GM18909 (cell line): ENCODE results near the gene ZNG1B.
"Not testable (repeated sequence)": the region's sequence is repeated elsewhere in the genome, so short reads cannot be mapped to it uniquely, and the experiment has no call there.

ENCODE experiments used
- ATAC-seq: cut with Tn5 transposase; IDR thresholded peaks from one replicate; pipeline ENCODE4 v1.9.1; 2021; ENCODE audit warnings: mild to moderate bottlenecking; ENCODE audit not compliant: unreplicated experiment, poor library complexity

Gene ZNG1B

DNA sequence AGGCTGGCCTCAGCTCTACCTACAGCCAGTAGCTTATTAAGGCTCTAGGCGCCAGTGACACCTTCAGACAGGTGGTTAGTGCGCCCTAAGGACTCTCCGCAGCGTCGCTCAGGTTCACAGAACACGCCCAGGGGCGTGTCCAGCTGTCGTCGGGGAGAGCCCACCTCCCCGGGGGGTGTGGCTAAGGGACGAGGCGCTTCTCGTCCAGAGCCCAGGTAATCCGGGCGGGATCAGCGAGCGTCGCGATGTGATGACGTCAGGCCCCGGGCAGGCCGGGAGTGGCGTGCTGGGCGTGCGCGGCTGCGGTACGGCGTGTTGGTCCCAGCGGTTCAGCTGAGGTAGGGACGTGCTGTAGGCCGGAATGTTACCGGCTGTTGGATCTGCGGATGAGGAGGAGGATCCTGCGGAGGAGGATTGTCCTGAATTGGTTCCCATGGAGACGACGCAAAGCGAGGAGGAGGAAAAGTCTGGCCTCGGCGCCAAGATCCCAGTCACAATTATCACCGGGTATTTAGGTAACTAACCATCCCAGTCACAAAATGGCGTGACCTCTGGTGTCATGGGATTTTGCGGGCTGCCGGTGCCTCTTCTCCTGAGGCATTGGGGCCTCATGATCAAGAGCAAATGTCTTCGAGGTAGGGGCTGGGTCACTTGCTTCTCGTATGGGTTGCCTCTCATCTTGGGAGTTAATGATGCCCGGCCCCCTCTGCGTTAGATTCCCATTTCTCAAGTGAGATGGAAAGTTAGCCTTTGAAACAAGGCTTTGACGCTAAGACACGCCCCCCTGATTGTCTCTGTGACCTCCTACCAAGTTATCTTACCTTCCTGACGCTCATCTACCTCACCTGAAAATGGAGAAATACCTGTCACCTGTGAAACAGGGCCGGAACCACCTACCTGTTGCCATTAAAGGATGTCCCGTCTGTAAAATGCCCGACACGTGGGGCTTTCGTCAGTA, at the start of gene ZNG1B:
TSS of gene ZNG1B (plus strand) at position 184 of the 958 bp plus-strand sequence. CDS start at position 362, 178 bp downstream.
- not testable (repeated sequence) for ATAC-seq

DNA sequence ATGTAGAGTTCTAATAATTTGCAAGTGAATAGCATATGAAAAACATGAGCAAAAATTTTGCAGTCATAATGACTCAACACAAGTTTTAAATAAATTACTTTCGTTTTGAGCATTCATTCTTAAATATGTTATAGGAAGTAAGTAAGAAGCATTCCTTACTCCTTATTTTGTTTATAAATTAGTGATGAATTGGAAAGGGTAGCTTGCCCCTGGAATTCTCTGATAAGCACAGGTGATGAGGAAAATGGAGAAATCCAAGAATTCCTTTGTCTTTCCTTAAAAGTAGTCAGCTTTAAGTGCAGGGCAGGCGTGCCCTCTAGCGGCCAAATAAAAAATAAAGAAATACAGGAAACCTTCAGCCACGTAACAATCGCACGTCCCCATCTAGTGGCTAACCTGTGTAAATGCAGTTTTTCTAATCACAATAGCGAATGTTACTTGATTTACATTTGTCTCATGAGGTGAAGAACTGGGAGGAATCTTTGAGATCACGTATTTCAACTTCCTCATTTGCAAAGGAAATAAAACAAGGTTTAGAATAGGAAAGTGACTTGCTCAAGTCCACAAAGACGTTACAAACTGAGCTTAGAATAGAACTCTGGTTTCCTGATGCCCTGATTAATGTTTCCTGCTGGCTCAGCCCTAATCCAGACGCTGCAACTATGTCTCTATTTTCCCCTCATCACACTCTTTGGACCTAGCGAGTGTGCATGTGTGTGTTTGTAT, 47.2 kb upstream of the ZNG1B start:
- ATAC-seq = peak; percentile 89

DNA sequence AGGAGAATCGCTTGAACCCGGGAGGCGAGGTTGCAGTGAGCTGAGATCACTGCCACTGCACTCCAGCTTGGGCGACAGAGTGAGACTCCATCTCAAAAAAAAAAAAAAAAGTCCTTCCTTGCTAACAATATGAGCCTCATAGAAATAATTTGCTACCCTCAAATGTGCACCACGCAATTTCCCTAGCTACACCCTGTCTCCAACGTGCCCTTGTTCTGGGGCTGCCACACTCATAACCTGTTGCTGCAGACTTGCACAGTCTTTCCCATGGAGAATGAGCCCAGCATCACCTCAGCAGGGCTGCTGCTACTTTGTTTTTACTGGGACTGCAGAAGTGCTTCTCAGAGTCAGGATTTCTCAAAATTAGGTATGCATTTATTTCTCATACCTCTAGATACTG, 46.4 kb upstream of the ZNG1B start:
- no peak for ATAC-seq

DNA sequence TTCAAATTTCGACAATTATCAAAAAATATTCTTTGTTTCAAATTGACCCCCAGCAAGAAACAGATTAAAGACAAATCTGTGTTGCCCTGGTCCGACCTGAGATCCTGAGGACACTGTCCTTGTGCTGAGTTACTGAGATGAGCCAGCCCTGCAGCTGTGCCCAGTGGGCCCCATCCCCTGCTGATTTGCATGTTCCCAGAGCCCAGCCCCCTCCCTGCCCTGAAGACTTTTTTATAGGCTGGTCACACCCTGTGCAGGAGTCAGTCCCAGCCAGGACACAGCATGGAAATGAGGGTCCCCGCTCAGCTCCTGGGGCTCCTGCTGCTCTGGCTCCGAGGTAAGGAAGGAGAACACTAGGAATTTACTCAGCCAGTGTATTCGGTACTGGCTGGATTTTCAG, 31.4 kb upstream of the ZNG1B start:
- no peak for ATAC-seq

DNA sequence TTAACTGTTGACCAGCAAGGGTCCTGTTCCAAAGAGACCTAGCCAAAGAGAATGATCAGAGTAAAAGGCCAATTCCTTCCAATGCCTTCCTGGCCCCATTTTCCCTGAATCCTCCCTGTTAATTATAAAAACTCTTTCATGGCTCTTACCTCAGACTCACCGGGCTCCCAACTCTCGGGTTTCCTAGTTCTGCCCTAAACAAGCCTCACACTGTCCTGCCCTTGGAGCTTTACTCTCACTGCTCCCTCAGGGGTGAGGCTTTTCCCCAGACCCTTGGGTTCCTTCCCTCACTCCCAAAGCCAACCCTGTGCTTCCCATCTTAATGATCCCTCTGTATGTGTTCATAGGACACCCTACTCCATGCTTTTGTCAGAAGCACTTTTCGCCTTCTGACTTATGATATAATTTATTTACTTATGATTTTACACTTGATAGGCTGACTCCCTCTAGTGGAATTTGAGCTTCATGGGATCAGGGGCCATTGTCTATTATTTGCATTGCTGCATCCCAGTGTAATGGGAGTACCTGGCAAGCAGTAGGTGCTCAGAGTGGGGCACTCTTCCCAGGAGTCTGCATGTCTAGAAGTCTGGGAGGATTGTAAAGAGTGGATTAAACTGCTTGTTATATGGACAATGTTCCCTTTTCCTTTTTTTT, 29.9 kb upstream of the ZNG1B start:
- ATAC-seq = no peak

DNA sequence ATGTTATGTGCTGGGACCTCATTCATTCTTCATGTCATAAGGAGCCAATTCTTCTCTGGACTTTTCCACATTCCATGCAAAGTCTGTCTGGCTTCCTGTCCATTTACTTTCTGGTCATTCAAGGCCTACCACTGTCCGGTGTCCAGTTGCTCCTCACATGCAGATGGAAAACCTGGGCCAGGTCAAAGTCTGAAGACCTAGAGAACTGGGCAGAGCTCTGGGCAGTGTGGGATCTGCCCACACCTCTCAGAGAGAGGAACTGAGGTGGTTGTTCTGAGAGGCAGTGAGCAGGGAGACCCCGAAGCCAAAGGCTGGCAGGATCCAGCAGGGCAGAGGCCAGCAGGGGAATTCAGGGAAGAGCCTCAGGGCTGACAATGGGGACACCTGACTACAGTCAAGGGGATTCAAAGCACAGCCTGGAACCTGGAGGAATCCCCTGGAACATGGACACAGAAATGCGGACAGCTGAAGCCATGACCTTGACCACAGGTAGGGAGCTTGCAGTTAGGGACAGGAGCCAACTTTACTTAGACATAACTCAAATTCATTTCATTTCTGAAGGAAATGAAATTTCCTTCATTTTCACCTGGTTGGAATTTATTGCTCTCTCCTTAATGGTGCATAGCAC, 25.7 kb upstream of the ZNG1B start:
- not testable (repeated sequence) for ATAC-seq

DNA sequence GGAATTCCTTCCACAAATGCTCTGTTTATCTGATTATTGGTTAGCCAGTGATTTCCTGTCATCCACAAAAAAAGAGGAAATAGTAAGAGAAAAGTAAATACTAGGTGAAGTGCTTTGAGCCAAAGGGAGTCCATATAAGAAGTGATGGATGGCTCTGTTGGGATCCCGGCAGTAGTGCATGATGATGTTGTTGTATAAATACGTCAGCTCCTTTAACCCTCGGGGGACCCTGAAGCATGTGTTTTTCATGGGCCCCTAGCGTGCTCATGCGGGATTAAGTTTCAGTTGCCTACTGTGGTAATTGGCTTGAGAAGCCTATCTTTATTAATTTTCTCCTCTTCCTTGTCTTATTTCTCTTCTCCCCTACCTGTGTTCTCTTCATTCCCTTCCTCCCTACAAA, 24.7 kb upstream of the ZNG1B start:
- not testable (repeated sequence) for ATAC-seq

DNA sequence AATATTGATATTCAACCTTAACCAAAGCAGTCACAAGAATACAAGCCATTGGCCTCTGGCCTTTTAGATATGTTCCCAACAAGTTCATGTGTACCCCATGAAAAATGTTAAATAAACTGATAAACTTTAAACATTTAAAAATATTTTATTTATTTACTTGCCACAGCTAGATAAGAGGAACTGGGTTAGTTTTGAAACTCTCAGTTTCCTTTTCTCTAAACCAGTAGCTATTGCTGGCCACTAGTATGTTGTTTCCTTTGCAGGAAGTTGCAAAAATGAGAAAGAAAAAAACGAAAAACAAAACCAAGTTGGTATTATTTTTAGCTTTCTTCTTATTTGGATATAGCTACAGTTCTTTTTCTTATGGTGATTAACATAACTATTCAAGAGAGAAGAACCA, 5.7 kb upstream of the ZNG1B start:
- ATAC-seq = not testable (repeated sequence)

DNA sequence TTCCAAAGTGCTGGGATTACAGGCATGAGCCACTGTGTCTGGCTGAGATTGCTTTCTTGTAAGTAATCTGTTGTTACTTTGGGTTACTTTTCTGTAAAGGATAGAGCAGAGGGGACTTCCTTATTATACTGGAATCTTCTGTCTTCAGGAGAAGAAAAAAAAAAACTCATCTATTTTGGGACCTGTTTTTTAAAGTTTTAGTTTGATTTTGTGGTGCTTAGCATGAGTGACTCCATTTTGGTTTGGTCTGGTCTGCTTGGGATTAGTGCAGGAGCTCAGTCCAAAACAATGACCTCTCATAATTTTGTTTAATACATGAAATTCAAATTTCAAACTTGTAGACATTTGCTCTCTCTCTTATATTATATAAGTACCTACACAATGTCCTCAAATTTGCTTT, 4.0 kb upstream of the ZNG1B start:
- not testable (repeated sequence) for ATAC-seq

DNA sequence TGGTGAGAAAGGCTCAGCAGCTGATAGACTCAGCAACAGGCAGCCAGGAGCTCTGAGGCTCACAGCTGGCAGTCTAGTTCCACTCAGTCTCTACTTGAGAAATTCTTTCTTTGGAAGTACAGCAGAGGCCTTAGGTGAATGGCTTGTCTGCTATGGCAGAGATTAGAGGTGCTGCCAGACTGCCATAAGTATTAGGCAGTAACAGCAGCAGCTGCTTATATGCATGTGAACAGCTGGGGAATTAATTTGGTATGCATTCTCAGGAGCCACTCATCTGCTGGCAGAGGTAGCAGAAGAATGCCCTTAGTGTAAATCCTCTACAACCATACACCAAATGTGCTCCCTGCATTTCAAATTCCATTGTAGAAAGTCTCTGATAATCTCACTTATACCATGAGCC, 28.3 kb downstream of the ZNG1B start:
- not testable (repeated sequence) for ATAC-seq

DNA sequence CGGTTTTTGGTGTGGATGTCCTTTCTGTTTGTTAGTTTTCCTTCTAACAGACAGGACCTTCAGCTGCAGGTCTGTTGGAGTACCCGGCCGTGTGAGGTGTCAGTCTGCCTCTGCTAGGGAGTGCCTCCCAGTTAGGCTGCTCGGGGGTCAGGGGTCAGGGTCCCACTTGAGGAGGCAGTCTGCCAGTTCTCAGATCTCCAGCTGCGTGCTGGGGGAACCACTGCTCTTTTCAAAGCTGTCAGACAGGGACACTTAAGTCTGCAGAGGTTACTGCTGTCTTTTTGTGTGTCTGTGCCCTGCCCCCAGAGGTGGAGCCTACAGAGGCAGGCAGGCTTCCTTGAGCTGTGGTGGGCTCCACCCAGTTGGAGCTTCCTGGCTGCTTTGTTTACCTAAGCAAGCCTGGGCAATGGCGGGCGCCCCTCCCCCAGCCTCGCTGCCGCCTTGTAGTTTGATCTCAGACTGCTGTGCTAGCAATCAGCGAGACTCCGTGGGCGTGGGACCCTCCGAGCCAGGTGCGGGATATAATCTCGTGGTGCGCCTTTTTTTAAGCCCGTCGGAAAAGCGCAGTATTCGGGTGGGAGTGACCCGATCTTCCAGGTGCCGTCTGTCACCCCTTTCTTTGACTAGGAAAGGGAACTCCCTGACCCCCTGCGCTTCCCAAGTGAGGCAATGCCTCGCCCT, 39.3 kb downstream of the ZNG1B start:
- not testable (repeated sequence) for ATAC-seq

DNA sequence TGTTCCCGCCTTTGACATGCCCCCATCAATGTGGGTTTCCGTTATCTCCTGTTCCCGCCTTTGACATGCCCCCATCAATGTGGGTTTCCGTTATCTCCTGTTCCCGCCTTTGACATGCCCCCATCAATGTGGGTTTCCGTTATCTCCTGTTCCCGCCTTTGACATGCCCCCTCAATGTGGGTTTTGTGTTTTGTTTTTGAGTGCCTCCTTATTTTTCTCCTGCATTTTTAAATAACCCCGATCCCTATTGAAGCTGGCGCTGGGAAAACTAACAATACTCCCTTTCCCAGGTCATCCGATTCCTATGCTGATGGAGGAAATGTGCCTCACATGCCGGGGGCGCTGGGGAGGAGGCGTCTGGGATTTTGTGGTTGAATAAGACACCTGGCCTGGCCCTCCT, 59.0 kb downstream of the ZNG1B start:
- ATAC-seq = not testable (repeated sequence)

DNA sequence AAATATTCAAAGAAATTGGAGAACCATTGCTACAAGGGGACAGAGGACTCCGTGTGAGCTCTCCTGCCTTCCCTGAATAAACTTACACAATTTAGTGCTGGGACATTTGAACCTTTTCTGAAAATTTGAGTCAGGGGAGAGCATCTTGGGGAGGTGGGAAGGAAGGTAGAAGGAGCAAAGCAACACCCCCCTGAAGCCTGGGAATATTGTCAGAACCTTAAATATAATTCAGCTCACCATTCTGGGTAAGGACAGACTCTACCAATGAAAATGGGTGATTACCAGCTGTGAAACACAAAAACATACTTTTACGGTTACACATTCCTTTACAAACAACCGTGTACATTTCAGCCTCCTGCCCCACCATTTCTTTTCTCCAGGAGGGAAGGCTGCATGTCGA, 60.9 kb downstream of the ZNG1B start, which contains the start of gene FOXD4L1:
TSS of gene FOXD4L1 (plus strand) at position 301 of the 400 bp plus-strand sequence. CDS start 592 bp downstream, outside the sequence.
- ATAC-seq = not testable (repeated sequence)

DNA sequence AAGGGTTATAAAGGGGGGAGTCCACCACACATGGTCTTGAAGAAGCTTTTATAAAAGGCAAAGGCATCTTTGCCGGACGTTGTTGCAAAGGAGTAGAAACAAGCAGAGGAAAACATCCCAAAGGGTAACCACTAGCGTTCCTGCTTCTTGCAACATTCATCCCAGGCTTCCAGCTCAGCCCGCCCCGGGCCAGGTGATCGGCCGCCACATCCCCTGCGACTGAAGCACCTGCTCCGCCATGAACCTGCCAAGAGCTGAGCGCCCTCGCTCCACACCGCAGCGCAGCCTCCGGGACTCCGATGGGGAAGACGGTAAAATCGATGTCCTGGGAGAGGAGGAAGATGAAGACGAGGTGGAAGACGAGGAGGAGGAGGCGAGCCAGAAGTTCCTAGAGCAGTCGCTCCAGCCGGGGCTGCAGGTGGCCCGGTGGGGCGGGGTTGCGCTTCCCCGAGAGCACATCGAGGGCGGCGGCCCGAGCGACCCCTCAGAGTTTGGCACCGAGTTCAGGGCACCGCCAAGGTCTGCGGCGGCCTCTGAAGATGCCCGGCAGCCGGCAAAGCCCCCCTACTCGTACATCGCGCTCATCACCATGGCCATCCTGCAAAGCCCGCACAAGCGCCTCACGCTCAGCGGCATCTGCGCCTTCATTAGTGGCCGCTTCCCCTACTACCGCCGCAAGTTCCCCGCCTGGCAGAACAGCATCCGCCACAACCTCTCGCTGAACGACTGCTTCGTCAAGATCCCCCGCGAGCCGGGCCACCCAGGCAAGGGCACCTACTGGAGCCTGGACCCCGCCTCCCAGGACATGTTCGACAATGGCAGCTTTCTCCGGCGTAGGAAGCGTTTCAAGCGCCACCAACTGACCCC, 61.8 kb downstream of the ZNG1B start:
- ATAC-seq = not testable (repeated sequence)

DNA sequence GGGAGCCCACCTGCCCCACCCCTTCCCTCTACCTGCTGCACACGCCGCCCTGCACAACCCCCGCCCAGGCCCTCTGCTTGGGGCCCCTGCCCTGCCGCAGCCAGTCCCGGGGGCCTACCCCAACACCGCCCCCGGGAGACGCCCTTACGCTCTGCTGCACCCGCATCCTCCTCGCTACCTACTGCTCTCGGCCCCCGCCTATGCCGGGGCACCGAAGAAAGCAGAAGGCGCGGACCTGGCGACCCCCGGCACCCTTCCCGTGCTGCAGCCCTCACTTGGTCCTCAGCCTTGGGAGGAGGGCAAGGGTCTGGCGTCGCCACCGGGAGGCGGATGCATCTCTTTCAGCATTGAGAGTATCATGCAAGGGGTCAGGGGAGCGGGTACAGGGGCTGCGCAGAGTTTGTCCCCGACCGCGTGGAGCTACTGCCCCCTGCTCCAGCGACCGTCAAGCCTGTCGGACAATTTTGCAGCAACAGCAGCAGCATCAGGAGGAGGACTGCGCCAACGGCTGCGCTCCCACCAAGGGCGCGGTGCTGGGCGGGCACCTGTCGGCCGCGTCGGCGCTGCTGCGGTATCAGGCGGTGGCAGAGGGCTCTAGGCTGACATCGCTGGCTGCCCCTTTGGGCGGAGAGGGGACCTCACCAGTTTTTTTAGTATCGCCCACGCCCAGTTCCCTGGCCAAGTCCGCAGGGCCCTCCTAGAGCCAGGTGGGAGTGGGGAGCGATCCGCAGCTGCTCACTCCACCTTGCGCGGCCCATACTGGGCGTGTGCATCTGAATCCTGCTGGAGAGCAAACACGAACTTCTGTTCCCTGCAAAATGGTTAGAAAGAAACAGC, 62.6 kb downstream of the ZNG1B start:
- not testable (repeated sequence) for ATAC-seq

DNA sequence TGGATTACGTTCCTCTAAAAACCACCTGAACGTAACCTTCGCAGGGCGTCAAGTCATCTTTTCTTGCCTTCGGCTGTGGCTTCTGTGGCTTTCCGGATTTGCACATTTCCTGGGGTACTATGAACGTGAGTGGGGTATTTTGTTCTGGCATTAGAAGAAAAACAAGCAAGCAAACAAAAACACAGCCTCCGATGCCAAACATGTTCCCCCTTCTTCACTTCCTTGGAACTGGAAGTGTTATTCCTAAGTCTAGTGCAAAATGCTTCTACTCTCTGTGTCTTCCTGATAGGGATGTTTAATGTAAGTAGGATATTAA, 63.2 kb downstream of the ZNG1B start:
- ATAC-seq = not testable (repeated sequence)

DNA sequence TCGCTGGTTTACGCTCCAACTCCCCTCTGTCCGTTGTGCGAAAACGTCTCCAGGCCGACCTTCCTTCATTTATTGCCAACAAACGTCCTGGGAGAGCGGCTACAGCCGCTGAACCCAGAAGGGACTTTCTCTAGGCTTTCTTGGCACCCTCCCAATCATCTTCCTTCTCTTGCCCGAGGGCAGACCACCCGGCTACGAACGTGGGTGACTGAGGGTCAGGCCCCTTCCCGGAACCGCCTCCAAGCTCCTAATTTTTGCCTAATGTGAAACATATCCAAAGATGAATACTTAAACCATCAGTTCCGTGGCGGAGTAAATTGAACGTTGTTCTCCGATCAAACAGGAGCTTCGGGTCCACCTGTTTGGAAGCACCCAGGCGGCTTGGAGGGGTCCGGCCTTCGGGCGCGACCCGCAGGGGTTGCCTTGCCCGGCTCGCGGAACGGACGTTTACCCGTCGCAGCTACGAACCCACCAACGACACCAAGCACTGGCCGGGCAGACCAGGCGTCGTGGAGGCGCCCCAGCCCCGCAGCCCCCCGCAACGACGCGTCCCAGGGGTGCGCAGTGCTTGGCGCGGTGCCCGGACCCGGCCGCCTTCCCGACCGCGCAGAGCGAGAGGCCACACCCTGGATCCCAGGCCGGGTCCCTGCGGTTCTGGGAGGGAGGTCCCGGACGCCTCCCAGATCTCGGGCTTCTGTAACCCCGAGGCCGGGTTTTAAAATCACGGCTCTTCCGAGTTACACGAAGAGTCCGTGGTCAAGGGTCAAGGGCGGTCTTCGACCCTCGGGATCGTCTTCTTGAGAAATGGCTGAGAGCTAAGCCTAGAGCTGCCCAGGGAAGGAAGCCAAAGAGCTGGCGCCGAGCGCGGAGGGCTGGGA, 65.0 kb downstream of the ZNG1B start:
- peak; percentile 20 for ATAC-seq
